K562 (cell line): Measurements from ENCODE around the gene TAS2R40. TPM values are rescaled to one million over a fixed set of nuclear protein-coding genes. Genes with fewer than 3 reads are reported as not detected.

Experiments used
- CBX3 ChIP-seq, 2 experiments: IDR thresholded peaks; 1 replicate in 1 of 2; 2 replicates in 1 of 2; pipeline ENCODE4 v1.6.1; 2012; ENCODE audit warnings: inconsistent platforms in 2 of 2, low read length in 2 of 2, borderline replicate concordance in 1 of 2, control low read depth in 1 of 2
- CTBP1 ChIP-seq: fragments of 450-650 bp; IDR thresholded peaks from 2 replicates; pipeline ENCODE4 v1.6.1; 2016; ENCODE audit warnings: borderline replicate concordance
- DACH1 ChIP-seq: fragments of 450-650 bp; IDR thresholded peaks from 2 replicates; pipeline ENCODE4 v1.6.1; 2018; ENCODE audit not compliant: partially characterized antibody
- FOSL1 ChIP-seq: fragments of 200-800 bp; sonication (Bioruptor generic); conservative IDR thresholded peaks from 2 replicates; pipeline ENCODE4 v1.6.1; 2016; ENCODE audit warnings: missing genetic modification characterization, missing compliant biosample characterization
- FOXM1 ChIP-seq, 2 experiments: fragments of 450-650 bp in 1 of 2; sonication (generic) in 1 of 2; formaldehyde crosslinking in 1 of 2; IDR thresholded peaks; 2 replicates each; pipeline versions ENCODE4 v1.6.1 to v1.9.0; 2017 to 2022; ENCODE audit warnings: low read depth in 2 of 2, mild to moderate bottlenecking in 2 of 2, missing genetic modification reagents in 1 of 2, moderate library complexity in 1 of 2
- GATAD2B ChIP-seq: fragments of 450-650 bp; IDR thresholded peaks from 2 replicates; pipeline ENCODE4 v1.6.1; 2017; ENCODE audit warnings: mild to moderate bottlenecking, borderline replicate concordance
- JUN ChIP-seq, 2 experiments: sonication (generic) in 1 of 2; formaldehyde crosslinking in 1 of 2; IDR thresholded peaks; 2 replicates each; pipeline versions ENCODE4 v1.6.1 to v1.8.0; 2012 to 2022; ENCODE audit warnings: borderline replicate concordance in 2 of 2, mild to moderate bottlenecking in 2 of 2, improper control_type of control experiment in 1 of 2, low read depth in 1 of 2, low read length in 1 of 2, missing genetic modification reagents in 1 of 2
- KLF16 ChIP-seq: IDR thresholded peaks from 2 replicates; pipeline ENCODE4 v1.6.1; 2016; ENCODE audit warnings: antibody characterized with exemption
- NFRKB ChIP-seq: fragments of 450-650 bp; IDR thresholded peaks from 2 replicates; pipeline ENCODE4 v1.6.1; 2016; ENCODE audit warnings: low read depth
- POLR2AphosphoS5 ChIP-seq: IDR thresholded peaks from 2 replicates; pipeline ENCODE4 v1.6.1; 2011; ENCODE audit warnings: mild to moderate bottlenecking, low read depth, low read length, moderate library complexity; ENCODE audit not compliant: control insufficient read depth, insufficient read depth
- PRPF4 ChIP-seq: fragments of 200-400 bp; formaldehyde crosslinking; IDR thresholded peaks from one replicate; pipeline ENCODE4 v1.6.1; 2017; ENCODE audit warnings: low read length, low read depth, mild to moderate bottlenecking; ENCODE audit not compliant: insufficient read depth, poor library complexity, severe bottlenecking
- TRIM28 ChIP-seq: fragments of 450-650 bp; IDR thresholded peaks from 2 replicates; pipeline ENCODE4 v1.6.1; 2017
- U2AF2 ChIP-seq: fragments of 200-400 bp; formaldehyde crosslinking; optimal IDR thresholded peaks from 2 replicates; pipeline ENCODE3; 2017; ENCODE audit warnings: low read depth, mild to moderate bottlenecking, low read length
- ZNF280A ChIP-seq: fragments of 450-650 bp; IDR thresholded peaks from 2 replicates; pipeline ENCODE4 v1.6.1; 2018; ENCODE audit warnings: mild to moderate bottlenecking, low read depth; ENCODE audit not compliant: partially characterized antibody
- ZNF561 ChIP-seq: fragments of 450-650 bp; formaldehyde crosslinking; conservative IDR thresholded peaks from 2 replicates; pipeline ENCODE4 v1.4.0; 2020; ENCODE audit warnings: mild to moderate bottlenecking, moderate library complexity
- ZNF764 ChIP-seq: fragments of 250-450 bp; sonication (Bioruptor Pico); IDR thresholded peaks from 2 replicates; pipeline ENCODE4 v1.4.0; 2020; ENCODE audit warnings: low read depth, mild to moderate bottlenecking, moderate library complexity
- ZNF780A ChIP-seq: fragments of 250-450 bp; sonication (Bioruptor Pico); IDR thresholded peaks from 2 replicates; pipeline ENCODE4 v1.5.0; 2021; ENCODE audit warnings: mild to moderate bottlenecking
- polyA plus RNA-seq, 8 experiments: library from polyadenylated mRNA; depleted of rRNA in 4 of 8; stranded (reverse) in 5 of 8; unstranded in 3 of 8; fragments of >200 nt; fragmentation: Nextera tagmentation in 2 of 8; fragmentation: Illumina TruSeq in 1 of 8; extraction: Ambion mirVana in 2 of 8; extraction: Trizol in 1 of 8; gene quantifications; 2 replicates each; pipeline versions ENCODE4 v1.2.1 to v1.2.3, GENCODE V29; 2011 to 2014; ENCODE audit warnings: inconsistent platforms in 1 of 8, missing spikeins in 1 of 8
- total RNA-seq, 7 experiments: library from RNA; depleted of rRNA in 6 of 7; stranded (reverse); fragments of >200 nt in 6 of 7; fragmentation: Illumina TruSeq in 2 of 7; extraction: Trizol in 2 of 7; gene quantifications; 2 replicates each; pipeline versions ENCODE4 v1.2.1 to v1.2.3, GENCODE V29; 2011 to 2021; ENCODE audit warnings: low replicate concordance in 1 of 7
- TF ChIP-seq, protein P1 (sequence below): sonication (generic); formaldehyde crosslinking; IDR thresholded peaks from 2 replicates; pipeline ENCODE4 v1.8.0; 2023; ENCODE audit warnings: missing genetic modification reagents, mild to moderate bottlenecking, borderline replicate concordance

The TAS2R40 gene
- total and polyA plus RNA-seq, 9 of the 15 experiments (the other 6 are each of a cell fraction or from before 2014, with no cell fraction given) = not detected

DNA sequence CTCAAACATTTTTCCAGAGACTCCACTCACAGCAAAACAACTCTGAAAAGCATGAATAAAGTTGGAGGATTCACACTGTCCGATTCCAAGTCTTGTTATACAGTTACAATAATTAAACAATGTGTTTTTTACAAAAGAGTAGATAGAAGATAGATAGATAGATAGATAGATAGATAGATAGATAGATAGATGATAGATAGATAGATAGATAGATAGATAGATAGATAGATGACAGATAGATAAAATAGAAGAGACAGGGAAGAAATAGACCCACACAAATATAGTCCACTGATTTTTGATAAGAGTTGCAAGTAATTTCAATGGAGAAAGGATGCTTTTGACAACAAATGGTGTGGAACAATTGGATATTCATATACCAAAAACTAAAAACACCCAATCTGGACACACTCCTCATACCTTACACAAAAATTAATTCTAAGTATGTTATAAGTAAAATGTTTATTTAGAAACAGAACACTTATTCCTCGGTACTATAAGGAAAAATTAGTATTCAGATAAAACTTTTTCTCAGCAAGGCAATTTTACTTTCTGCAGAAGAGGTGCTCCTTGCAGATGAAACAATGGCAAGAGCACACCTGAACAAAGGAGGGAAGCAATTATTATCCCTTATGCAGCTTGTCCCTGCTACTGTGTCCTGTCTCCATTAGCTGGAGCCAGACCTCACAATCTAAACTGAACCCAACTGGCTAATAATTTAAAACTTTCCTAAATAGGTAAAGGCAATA, 44.3 kb upstream of the TAS2R40 start (continued):
- no peak for TF ChIP-seq ZNF780A (CRISPR knock-in tag)
- TF ChIP-seq GATAD2B = peak; percentile 53; the same call in 1 of the 2 replicates
- TF ChIP-seq CBX3 (IDR thresholded peaks at IDR 0.05; ENCODE audit: borderline replicate concordance in 1 of 2, low read length in 2 of 2) = peak in 1 of 2 experiments; percentile 98; a peak in 2 of 3 replicates
- TF ChIP-seq DACH1 = peak; percentile 92
- no peak for TF ChIP-seq NFRKB
- no peak for TF ChIP-seq U2AF2
- no peak for TF ChIP-seq ZNF764
- peak; percentile 82 for TF ChIP-seq TRIM28
- no peak for TF ChIP-seq POLR2AphosphoS5
- TF ChIP-seq FOSL1 (tag) = no peak
- no peak for TF ChIP-seq CTBP1
- TF ChIP-seq, protein P1, sequence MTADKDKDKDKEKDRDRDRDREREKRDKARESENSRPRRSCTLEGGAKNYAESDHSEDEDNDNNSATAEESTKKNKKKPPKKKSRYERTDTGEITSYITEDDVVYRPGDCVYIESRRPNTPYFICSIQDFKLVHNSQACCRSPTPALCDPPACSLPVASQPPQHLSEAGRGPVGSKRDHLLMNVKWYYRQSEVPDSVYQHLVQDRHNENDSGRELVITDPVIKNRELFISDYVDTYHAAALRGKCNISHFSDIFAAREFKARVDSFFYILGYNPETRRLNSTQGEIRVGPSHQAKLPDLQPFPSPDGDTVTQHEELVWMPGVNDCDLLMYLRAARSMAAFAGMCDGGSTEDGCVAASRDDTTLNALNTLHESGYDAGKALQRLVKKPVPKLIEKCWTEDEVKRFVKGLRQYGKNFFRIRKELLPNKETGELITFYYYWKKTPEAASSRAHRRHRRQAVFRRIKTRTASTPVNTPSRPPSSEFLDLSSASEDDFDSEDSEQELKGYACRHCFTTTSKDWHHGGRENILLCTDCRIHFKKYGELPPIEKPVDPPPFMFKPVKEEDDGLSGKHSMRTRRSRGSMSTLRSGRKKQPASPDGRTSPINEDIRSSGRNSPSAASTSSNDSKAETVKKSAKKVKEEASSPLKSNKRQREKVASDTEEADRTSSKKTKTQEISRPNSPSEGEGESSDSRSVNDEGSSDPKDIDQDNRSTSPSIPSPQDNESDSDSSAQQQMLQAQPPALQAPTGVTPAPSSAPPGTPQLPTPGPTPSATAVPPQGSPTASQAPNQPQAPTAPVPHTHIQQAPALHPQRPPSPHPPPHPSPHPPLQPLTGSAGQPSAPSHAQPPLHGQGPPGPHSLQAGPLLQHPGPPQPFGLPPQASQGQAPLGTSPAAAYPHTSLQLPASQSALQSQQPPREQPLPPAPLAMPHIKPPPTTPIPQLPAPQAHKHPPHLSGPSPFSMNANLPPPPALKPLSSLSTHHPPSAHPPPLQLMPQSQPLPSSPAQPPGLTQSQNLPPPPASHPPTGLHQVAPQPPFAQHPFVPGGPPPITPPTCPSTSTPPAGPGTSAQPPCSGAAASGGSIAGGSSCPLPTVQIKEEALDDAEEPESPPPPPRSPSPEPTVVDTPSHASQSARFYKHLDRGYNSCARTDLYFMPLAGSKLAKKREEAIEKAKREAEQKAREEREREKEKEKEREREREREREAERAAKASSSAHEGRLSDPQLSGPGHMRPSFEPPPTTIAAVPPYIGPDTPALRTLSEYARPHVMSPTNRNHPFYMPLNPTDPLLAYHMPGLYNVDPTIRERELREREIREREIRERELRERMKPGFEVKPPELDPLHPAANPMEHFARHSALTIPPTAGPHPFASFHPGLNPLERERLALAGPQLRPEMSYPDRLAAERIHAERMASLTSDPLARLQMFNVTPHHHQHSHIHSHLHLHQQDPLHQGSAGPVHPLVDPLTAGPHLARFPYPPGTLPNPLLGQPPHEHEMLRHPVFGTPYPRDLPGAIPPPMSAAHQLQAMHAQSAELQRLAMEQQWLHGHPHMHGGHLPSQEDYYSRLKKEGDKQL (CRISPR knock-in tag) = no peak
- no peak for TF ChIP-seq PRPF4
- TF ChIP-seq ZNF280A = peak; percentile 91
- TF ChIP-seq KLF16 = no peak
- peak; percentile 78; the same call in 1 of the 2 replicates for TF ChIP-seq ZNF561
- no peak for TF ChIP-seq FOXM1 (IDR thresholded peaks at IDR 0.05; ENCODE audit: low read depth)
- no peak for TF ChIP-seq FOXM1 (CRISPR knock-in tag; IDR thresholded peaks at IDR 0.05; ENCODE audit: low read depth)
- TF ChIP-seq JUN (IDR thresholded peaks at IDR 0.05; ENCODE audit: borderline replicate concordance, low read depth, low read length) = no peak
- TF ChIP-seq JUN (CRISPR knock-in tag; IDR thresholded peaks at IDR 0.05; ENCODE audit: borderline replicate concordance) = no peak
